HG03354 (cell line): ENCODE results near the gene TMCO6.
"Not testable (repeated sequence)": the region's sequence is repeated elsewhere in the genome, so short reads cannot be mapped to it uniquely, and the experiment has no call there.

Source experiments
- ATAC-seq: cut with Tn5 transposase; IDR thresholded peaks from one replicate; pipeline ENCODE4 v1.9.1; 2021; ENCODE audit warnings: mild to moderate bottlenecking; ENCODE audit not compliant: unreplicated experiment, poor library complexity, severe bottlenecking

TMCO6 gene

GRCh38 chr5:140639148-140639981 is at the start of gene TMCO6:
TMCO6 (plus strand) TSS chr5:140639451; CDS start chr5:140639528, 77 bp downstream.
- ATAC-seq: peak; percentile 96

DNA sequence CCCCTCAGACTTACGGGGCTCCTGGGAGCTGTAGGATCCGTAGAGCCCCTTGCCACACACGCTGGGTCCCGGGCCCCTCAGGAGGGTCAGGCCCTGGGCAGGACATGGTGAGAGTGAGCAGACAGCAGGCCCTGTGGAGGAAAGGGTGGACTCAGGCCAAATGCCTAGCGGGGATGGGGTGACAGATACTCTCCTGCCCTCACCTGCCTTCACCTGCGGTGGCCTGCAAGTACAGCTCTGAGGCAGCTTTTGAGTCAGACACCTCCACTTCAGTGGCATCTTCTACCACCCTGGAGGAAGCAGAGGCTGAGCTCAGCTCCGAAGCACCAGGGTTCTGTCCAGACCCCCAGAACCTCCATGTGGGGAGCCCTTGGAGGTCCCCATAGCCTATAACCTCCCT is 48.4 kb upstream of the TMCO6 start:
- no peak for ATAC-seq

- no peak for ATAC-seq
Observed at GRCh38 chr5:140591747-140592372, 47.4 kb upstream of the TMCO6 start.

GRCh38 chr5:140593070-140593469 is 46.2 kb upstream of the TMCO6 start:
- ATAC-seq: not testable (repeated sequence)

- ATAC-seq: no peak
Observed at GRCh38 chr5:140594169-140594568, 45.1 kb upstream of the TMCO6 start.

- no peak for ATAC-seq
Observed at GRCh38 chr5:140595538-140596300, 43.5 kb upstream of the TMCO6 start.

DNA sequence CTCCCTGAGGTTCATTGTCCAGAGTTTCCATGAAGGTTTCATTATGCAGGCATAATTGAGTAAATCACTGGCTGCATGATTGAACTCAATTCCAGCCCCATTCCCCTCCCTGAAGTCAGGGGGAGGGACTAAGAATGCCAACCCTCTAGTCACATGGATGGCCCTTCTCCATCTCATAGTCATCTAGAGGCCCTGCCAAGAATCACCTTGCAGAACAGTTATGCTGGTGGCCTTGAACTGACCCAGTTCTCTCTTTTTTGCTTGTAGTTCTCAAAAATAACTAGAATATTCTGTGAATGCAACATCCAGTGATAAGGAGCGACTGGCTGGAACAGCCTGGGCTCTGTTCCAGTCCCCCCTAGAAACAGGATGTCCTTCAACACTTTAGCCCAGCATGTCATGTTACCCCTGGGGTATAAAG is 42.9 kb upstream of the TMCO6 start:
- no peak for ATAC-seq

DNA sequence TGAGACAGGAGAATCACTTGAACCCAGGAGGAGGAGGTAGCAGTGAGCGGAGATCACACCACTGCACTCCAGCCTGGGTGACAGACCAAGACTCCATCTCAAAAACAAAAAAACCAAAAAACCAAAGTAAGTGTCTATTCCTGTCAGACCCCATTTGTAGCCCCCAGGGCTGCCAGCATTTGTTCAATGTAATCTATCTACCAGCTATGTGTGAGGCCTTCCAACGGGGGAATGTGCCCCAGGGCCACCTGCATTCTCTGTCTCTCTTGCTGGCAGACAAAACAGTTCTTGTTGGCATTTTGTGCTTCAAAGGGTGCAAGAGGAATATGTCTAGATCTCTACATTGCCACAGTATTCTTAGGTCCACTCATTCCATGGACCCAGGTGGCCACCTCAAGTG is 40.4 kb upstream of the TMCO6 start:
- ATAC-seq: no peak

DNA sequence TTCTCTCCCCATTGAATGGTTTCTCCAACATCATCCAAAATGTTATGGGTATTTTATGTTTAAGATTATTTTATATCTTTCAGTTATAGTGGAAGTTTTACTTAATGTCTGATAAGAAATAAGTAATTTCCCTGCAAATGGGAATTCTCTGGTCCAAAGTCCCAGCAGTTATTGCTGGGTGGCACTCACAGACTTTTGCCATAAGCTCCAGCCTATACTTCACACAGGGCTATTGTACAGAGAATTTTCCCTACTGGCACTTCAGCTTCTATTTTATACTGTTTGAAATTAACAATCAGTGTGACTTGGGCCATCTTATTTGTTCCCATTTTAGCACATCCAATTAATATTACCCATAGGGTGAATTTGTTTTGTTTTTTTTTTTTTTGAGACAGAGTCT is 39.2 kb upstream of the TMCO6 start:
- ATAC-seq: no peak

DNA sequence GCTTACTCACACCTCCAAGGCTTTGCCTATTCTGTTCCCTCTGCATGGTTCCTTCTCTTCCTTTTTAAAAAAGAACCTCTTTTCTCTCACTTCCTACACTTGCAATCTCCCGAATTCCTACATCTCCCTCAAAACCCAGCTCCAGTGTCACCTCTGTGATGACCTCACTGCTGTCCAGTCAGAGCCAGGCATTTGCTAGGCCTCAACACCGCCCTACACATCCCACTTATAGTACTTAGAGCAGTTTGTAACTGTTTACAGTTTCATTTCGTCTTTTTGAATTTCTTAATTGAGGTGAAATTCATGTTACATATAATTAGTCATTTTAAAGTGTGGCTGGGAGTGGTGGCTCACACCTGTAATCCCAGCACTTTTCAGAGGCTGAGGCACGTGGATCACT is 37.1 kb upstream of the TMCO6 start:
- no peak for ATAC-seq

DNA sequence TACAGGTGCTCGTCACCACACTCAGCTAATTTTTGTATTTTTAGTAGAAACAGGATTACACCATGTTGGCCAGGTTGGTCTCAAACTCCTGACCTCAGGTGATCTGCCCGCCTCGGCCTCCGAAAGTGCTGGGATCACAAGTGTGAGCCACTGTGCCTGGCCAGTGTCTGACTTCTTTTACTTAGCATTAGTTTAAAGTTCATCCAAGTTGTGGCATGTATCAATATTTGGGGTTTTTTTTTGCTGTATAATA is 35.9 kb upstream of the TMCO6 start:
- not testable (repeated sequence) for ATAC-seq

GRCh38 chr5:140603734-140604133 is 35.5 kb upstream of the TMCO6 start:
- ATAC-seq: no peak

DNA sequence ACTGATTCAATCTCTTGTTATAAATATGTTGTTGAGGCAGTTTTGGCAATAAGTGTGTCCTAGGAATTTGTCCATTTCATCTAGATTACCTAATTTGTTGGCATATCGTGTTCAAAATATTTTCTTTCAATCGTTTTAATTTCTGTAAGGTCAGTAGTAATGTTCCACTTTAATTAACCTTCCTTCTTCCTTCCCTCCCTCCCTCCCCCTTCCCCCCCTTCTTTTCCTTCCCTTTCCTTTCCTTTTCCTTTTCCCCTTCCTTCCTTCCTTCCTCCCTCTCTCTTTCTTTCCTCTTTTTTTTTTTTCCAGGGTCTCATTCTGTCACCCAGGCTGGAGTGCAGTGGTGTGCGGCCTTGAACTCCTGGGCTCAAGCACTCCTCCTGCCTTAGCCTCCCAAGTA is 33.4 kb upstream of the TMCO6 start:
- no peak for ATAC-seq

DNA sequence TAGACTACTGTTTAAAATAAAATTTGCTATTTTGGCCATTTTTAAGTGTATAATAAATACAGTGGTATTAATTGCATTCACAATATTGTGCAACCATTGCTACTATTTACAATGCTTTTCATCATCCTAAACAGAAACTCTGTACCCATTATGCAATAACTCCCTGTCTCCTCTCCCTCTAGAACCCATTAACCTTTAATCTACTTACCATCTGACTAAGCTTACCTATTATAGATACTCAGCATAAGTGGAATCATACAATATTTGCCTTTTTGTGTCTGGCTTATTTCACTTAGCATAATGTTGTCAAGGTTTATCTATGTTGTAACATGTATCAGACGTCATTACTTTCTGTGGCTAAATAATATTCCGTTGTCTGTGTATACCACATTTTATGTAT is 32.2 kb upstream of the TMCO6 start:
- no peak for ATAC-seq

DNA sequence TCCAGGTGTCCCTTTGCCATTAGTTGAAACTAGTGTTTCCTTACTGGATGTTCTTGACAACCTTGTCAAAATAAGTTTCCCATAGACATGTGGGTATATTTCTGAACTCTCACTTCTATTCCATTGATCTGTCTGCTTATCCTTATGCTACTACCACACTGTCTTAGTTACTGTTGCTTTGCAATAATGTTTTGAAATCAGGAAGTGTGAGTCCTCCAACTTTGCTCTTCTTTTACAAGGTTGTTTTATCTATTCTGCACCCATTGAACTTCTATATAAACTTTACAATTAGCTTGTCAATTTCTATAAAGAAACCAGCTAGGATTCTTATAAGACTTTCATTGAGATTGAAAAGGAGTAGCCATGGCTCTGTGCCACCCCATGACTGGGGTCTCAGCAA is 30.5 kb upstream of the TMCO6 start:
- no peak for ATAC-seq

GRCh38 chr5:140609126-140609525 is 30.1 kb upstream of the TMCO6 start:
- ATAC-seq: no peak

DNA sequence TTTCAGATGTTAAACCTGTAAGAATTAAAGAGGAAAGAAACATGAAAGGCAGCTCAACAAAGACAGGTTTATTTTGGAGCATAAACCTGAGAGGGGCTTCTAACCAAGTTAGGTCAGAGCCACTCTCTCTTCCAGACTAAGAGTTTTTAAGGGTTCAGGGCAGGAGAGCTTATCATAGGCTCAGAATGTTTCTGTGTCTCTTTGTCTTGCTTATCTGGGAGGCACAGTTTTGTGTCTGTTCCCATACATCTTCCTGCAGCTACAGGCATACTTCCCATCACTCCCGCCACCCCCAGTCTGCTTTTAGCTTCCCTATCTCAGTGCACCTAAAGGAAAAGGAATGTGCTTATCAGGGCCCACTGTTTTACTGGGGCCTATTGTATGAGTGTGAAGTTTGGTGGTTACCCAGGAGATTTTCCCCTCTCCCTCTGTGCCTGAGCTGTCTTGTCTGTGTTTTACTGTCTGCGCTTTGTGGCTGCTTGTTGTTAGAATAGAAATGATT is 28.2 kb upstream of the TMCO6 start:
- no peak for ATAC-seq

DNA sequence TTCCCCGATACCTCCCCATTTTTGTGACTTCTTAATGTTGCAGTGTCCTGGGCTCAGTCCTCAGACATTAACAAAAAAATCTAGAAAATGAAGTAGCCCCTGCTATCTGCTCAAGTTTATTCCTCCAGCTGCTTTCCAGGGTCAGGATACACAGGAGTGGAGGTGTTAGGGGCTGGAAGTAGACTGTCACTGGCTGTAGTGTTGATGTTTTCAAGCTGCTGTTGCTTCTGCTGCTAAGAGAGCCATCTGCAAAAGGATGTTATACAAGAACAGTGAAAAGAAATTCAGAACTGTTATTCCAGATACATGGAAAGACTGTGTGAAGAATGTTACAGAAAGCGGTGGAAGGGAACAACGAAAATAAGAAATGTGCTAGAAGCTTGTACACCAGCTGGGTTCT is 16.9 kb upstream of the TMCO6 start:
- no peak for ATAC-seq

GRCh38 chr5:140623061-140623460 is 16.2 kb upstream of the TMCO6 start:
- ATAC-seq: not testable (repeated sequence)

GRCh38 chr5:140624886-140625285 is 14.4 kb upstream of the TMCO6 start:
- ATAC-seq: not testable (repeated sequence)

- ATAC-seq: no peak
Observed at GRCh38 chr5:140627972-140628371, 11.3 kb upstream of the TMCO6 start.
